ENCODE measurements around the gene TRIM25. TPM values are rescaled to one million over a fixed set of nuclear protein-coding genes. Genes with fewer than 3 reads are reported as not detected.

TRIM25 gene
- total RNA-seq, 1 donor from 2014 or later, result 71.4 TPM

- Mint-ChIP-seq H3K9me3 (no peaks in the 10 kb centered on the region), H3K4me3 (no peak overlapping the region), H3K4me1 (peaks cover 24% of the 10 kb centered on the region), H3K27me3 (no peaks in the 10 kb centered on the region), H3K27ac (no peak overlapping the region), H3K36me3 (ENCODE audit: low read depth) (peaks cover 93% of the 10 kb centered on the region)
- CTCF ChIA-PET, result no interaction called here
- POLR2A ChIA-PET, result interaction anchor here (1.8 kb wide), 1 partner anchor 12 kb away, joined by 10 read pairs; the partner anchor contains the start of gene TRIM25
- intact Hi-C loops (cut with micrococcal nuclease), result no loop called here
- ATAC-seq (ENCODE audit: low read depth) (no peak), DNase-seq (no peak)
- TF ChIP-seq CTCF (IDR thresholded peaks at IDR 0.05), result no peak
These were observed 11.5 kb downstream of the TRIM25 start for GRCh38 chr17:56902348-56902747.

- no peak for TF ChIP-seq CTCF (IDR thresholded peaks at IDR 0.05)
- Mint-ChIP-seq H3K9me3 (no peaks in the 10 kb centered on the region), H3K4me3 (no peak overlapping the region), H3K36me3 (ENCODE audit: low read depth) (peaks cover 91% of the 10 kb centered on the region), H3K27me3 (no peaks in the 10 kb centered on the region), H3K27ac (no peak overlapping the region), H3K4me1 (peaks cover 34% of the 10 kb centered on the region)
- DNase-seq (no peak), ATAC-seq (ENCODE audit: low read depth) (no peak)
- intact Hi-C loops (cut with micrococcal nuclease), result no loop called here
- CTCF ChIA-PET, result interaction anchor here (1.6 kb wide), 1 partner anchor 80 kb away, joined by 6 read pairs; no protein-coding TSS in a partner anchor
- POLR2A ChIA-PET, result interaction anchor here (0.9 to 1.0 kb wide), 2 partner anchors 10 to 14 kb away, joined by 3 to 5 read pairs; partner anchors contain the start of gene TRIM25
These were observed 14.4 kb downstream of the TRIM25 start for GRCh38 chr17:56899403-56899802.

- Mint-ChIP-seq H3K9me3 (no peaks in the 10 kb centered on the region), H3K4me3 (no peak overlapping the region), H3K4me1 (peaks cover 32% of the 10 kb centered on the region), H3K36me3 (ENCODE audit: low read depth) (peaks cover 90% of the 10 kb centered on the region), H3K27ac (no peak overlapping the region), H3K27me3 (no peaks in the 10 kb centered on the region)
- ChIA-PET POLR2A (no interaction called here), CTCF (interaction anchor here (1.6 kb wide), 1 partner anchor 79 kb away, joined by 6 read pairs; no protein-coding TSS in a partner anchor)
- ATAC-seq (ENCODE audit: low read depth), result no peak
- no peak for DNase-seq
- no peak for TF ChIP-seq CTCF (IDR thresholded peaks at IDR 0.05)
- intact Hi-C loops (cut with micrococcal nuclease), result no loop called here
These were observed 15.0 kb downstream of the TRIM25 start for GRCh38 chr17:56898874-56899273.

GRCh38 chr17:56897646-56898424 is 16.0 kb downstream of the TRIM25 start:
- ChIA-PET CTCF (interaction anchor here (1.1 kb wide), 1 partner anchor 42 kb away, joined by 3 read pairs; no protein-coding TSS in a partner anchor), POLR2A (interaction anchor here (0.5 to 1.1 kb wide), 4 partner anchors 10 to 137 kb away, joined by 3 to 4 read pairs (median 4); partner anchors contain the start of gene TRIM25)
- no peak for DNase-seq
- Mint-ChIP-seq H3K27ac (peak overlapping the region; percentile 19), H3K9me3 (no peaks in the 10 kb centered on the region), H3K36me3 (ENCODE audit: low read depth) (peaks cover 91% of the 10 kb centered on the region), H3K27me3 (no peaks in the 10 kb centered on the region), H3K4me3 (peak overlapping the region; percentile 21), H3K4me1 (peaks cover 32% of the 10 kb centered on the region)
- ATAC-seq (ENCODE audit: low read depth), result peak; percentile 57
- TF ChIP-seq CTCF (IDR thresholded peaks at IDR 0.05), result no peak
- intact Hi-C loops (cut with micrococcal nuclease), result loop anchor here (2.0 kb wide), 1 partner anchor 15 kb away; no protein-coding TSS in a partner anchor

- intact Hi-C loops (cut with micrococcal nuclease), result loop anchor here (2.0 kb wide), 1 partner anchor 16 kb away; no protein-coding TSS in a partner anchor
- H3K27ac Mint-ChIP-seq, result peak overlapping the region; percentile 19
- peaks cover 32% of the 10 kb centered on the region for H3K4me1 Mint-ChIP-seq
- DNase-seq, result no peak
- H3K4me3 Mint-ChIP-seq, result no peak overlapping the region
- no peak for TF ChIP-seq CTCF (IDR thresholded peaks at IDR 0.05)
- H3K27me3 Mint-ChIP-seq, result no peaks in the 10 kb centered on the region
- ChIA-PET CTCF (interaction anchor here (1.1 kb wide), 1 partner anchor 42 kb away, joined by 3 read pairs; no protein-coding TSS in a partner anchor), POLR2A (interaction anchor here (0.5 to 1.0 kb wide), 2 partner anchors 17 to 63 kb away, joined by 3 read pairs; partner anchors contain the start of gene TRIM25)
- no peaks in the 10 kb centered on the region for H3K9me3 Mint-ChIP-seq
- H3K36me3 Mint-ChIP-seq (ENCODE audit: low read depth), result peaks cover 91% of the 10 kb centered on the region
- peak; percentile 10 for ATAC-seq (ENCODE audit: low read depth)
These were observed 16.9 kb downstream of the TRIM25 start for GRCh38 chr17:56896968-56897359.
